Natural killer cell treated with Interleukin-12 subunit alpha and Interleukin-12 subunit beta and Interleukin-15 and Interleukin-18, amount 100 ng/mL, for 72 hours (primary cell): ENCODE results near the gene SH3BP4. TPM values are rescaled to one million over a fixed set of nuclear protein-coding genes. Genes with fewer than 3 reads are reported as not detected.

Experiments
- ATAC-seq, 2 donors: fragments of 150-1000 bp; cut with Tn5 transposase in 1 of 2; sonication (Bioruptor Pico), chemical (Tn5 transposase) in 1 of 2; 2 replicates each; pipeline ENCODE4 v1.10.0; 2021
- DNase-seq: peaks from one replicate; pipeline ENCODE4 v3.0.0; 2022; ENCODE audit warnings: low spot score
- H3K27ac Mint-ChIP-seq, 2 donors: 1 replicate in 1 of 2; 2 replicates in 1 of 2; pipeline ENCODE4 v1.8.0; 2022; ENCODE audit warnings: mixed read lengths in 2 of 2, mild to moderate bottlenecking in 1 of 2, moderate library complexity in 1 of 2
- H3K27me3 Mint-ChIP-seq, 2 donors: 1 replicate in 1 of 2; 2 replicates in 1 of 2; pipeline ENCODE4 v1.8.0; 2022; ENCODE audit warnings: mixed read lengths in 2 of 2
- H3K36me3 Mint-ChIP-seq: one replicate; pipeline ENCODE4 v1.8.0; 2022; ENCODE audit warnings: mixed read lengths
- H3K4me1 Mint-ChIP-seq, 2 donors: 1 replicate in 1 of 2; 2 replicates in 1 of 2; pipeline ENCODE4 v1.8.0; 2022; ENCODE audit warnings: low read depth in 2 of 2, mixed read lengths in 2 of 2, mild to moderate bottlenecking in 1 of 2
- H3K4me3 Mint-ChIP-seq: one replicate; pipeline ENCODE4 v1.8.0; 2022; ENCODE audit warnings: mixed read lengths
- H3K9me3 Mint-ChIP-seq: 2 replicates; pipeline ENCODE4 v1.8.0; 2022; ENCODE audit warnings: mixed read lengths
- total RNA-seq, 2 donors: library from RNA; stranded (reverse); gene quantifications; one replicate each; pipeline ENCODE4 v1.2.3, GENCODE V29; 2022

The SH3BP4 gene
- total RNA-seq, 2 donors from 2014 or later: not detected

DNA sequence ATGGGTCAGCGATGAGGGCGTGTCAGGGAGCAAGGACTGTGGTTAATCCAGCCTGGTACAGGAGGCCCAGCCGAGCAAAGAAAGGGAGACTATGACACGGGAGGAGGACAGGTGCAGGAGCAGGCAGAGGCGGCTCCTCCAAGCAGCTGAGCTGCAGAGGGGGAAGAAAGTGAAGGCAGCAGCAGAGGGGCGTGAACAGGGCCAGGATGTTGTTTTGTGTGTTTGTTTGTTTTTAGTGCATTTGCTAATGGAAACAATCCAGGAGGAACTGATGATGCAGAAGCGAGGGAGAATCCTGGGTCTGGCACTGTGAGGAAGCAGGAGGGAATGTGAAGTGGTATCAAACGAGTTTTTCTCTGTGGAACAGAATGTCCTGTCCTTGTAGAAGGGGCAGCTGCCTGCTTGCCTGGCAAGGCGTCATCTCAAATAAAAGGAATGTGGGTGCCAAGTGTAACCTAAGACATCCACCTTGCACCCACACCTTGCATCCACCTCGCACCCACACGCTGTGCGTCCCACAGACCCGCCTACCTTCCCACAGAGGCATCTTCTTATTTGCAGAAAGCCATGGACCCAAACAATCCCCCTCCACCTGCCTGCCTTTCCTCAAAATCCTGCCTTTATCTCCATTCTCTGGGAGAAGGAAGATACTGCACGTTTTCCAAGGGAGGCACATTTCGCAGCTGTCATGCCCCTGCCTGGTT, 134.8 kb downstream of the SH3BP4 start:
- Mint-ChIP-seq H3K27ac (no peak overlapping the region), H3K36me3 (no peaks in the 10 kb centered on the region), H3K4me3 (no peak overlapping the region), H3K9me3 (no peaks in the 10 kb centered on the region), H3K27me3 (peaks cover 19 to 50% of the 10 kb centered on the region in 2 donors), H3K4me1 (no peaks in the 10 kb centered on the region)
- DNase-seq (no peak), ATAC-seq (no peak)

DNA sequence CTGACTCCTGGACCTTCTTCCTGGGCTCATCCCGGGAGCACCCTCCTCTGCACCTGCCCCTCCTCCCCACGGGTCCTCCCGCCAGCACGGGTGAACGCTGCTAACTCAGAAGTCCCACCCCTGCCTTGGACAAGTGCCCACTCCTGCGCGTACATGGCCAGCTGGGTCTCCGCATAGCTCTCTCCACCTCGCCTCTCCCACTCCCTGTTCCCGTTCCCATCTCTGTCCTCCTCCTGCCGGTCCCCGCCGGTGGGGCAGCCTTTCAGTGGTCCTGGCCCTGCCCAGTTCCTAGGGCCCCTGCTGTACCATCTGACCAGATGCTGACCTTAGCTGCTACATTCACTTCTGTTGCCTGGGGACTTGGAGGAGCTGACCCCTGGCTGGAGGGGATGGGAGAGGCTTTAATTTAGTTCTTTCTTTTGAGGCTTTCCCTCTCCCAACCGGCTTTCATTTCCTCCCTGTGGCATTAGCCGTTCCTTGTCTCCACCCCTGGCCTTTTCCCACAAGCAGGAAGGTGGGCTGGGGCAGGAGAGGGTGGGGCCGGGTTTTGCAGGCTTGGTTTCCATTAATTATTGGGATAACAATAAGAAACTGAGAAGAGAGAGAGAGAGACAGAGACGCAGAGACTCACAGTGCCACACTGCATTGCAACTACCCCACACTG, 136.1 kb downstream of the SH3BP4 start:
- H3K27me3 Mint-ChIP-seq: peaks cover 24 to 55% of the 10 kb centered on the region in 2 donors
- no peak overlapping the region for H3K4me3 Mint-ChIP-seq
- no peaks in the 10 kb centered on the region for H3K9me3 Mint-ChIP-seq

DNA sequence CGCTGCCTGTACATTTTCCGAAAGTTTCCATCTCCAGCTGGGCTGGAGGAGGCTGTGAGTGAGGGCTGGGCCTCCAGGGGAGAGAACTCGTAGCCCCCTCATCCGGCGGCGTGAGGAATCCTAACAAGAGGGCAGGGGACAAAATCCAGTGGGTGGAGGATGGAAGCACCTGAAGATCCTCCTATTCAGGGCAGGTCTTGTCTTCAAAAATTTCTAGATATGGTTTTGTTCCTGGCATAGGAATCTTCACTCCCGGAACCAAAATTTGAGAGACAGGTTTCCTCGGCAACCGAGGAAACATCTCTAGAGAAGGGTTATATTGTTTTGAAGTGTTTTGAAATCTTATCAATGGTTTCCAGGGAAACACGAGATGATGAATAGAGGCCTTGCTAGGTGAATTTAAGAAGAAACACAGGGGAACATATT, 136.7 kb downstream of the SH3BP4 start:
- no peaks in the 10 kb centered on the region for H3K36me3 Mint-ChIP-seq
- H3K27ac Mint-ChIP-seq: no peak overlapping the region
- H3K9me3 Mint-ChIP-seq: no peaks in the 10 kb centered on the region
- H3K27me3 Mint-ChIP-seq: peaks cover 28 to 56% of the 10 kb centered on the region in 2 donors
- no peak overlapping the region for H3K4me3 Mint-ChIP-seq
- H3K4me1 Mint-ChIP-seq: no peaks in the 10 kb centered on the region
- no peak for DNase-seq
- ATAC-seq: no peak

More for the DNA sequence above, 136.1 kb downstream of the SH3BP4 start:
- peak; percentile 29 to 50 for ATAC-seq
- DNase-seq: no peak
- Mint-ChIP-seq H3K4me1 (no peaks in the 10 kb centered on the region), H3K36me3 (no peaks in the 10 kb centered on the region), H3K27ac (no peak overlapping the region)

DNA sequence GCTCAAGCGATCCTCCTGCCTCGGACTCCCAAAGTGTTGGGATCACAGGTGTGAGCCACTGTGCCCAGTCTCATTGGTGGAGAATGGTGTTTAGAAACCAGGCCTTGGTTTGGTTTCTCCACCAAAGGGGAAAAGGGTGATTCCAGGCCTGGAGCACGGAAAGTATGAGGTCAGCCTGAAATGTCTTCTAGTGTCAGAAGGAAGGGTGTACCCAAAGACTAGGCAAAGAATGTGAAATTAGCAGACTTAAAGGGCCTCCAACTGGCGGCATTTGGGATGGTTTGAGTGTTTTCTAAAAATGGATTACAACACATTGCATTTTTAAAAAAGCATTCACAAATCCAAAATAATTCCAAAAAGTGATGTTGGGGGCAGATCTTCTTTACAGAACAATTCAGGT, 139.6 kb downstream of the SH3BP4 start:
- no peak overlapping the region for H3K27ac Mint-ChIP-seq
- H3K36me3 Mint-ChIP-seq: no peaks in the 10 kb centered on the region
- H3K9me3 Mint-ChIP-seq: no peaks in the 10 kb centered on the region
- DNase-seq (no peak), ATAC-seq (no peak)
- no peak overlapping the region for H3K4me3 Mint-ChIP-seq
- no peaks in the 10 kb centered on the region for H3K4me1 Mint-ChIP-seq
- peaks cover 25 to 53% of the 10 kb centered on the region in 2 donors for H3K27me3 Mint-ChIP-seq

DNA sequence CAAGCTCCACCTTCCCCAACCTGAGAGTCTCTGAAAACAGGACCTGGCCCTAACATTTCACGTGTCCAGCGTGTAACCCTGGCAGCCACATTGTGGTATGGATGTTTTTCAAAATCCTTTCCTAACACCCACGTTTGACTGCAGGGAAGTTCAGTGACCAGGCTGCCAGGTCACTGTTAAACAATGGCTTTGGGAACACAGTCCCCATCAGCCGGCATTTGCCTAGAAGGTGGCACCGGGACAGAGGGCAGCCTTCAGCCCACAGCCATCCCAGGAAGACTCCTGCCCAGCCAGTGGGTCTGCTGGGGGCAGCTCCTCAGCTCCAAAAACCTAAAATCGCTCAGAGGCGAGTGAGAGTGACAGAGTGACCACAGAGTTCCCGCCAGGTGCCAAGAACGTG, 140.2 kb downstream of the SH3BP4 start:
- Mint-ChIP-seq H3K4me3 (no peak overlapping the region), H3K36me3 (no peaks in the 10 kb centered on the region), H3K27me3 (peaks cover 26 to 54% of the 10 kb centered on the region in 2 donors), H3K4me1 (no peaks in the 10 kb centered on the region), H3K27ac (no peak overlapping the region), H3K9me3 (no peaks in the 10 kb centered on the region)
- ATAC-seq: peak in 1 of 2 donors; percentile 37
- DNase-seq: no peak

DNA sequence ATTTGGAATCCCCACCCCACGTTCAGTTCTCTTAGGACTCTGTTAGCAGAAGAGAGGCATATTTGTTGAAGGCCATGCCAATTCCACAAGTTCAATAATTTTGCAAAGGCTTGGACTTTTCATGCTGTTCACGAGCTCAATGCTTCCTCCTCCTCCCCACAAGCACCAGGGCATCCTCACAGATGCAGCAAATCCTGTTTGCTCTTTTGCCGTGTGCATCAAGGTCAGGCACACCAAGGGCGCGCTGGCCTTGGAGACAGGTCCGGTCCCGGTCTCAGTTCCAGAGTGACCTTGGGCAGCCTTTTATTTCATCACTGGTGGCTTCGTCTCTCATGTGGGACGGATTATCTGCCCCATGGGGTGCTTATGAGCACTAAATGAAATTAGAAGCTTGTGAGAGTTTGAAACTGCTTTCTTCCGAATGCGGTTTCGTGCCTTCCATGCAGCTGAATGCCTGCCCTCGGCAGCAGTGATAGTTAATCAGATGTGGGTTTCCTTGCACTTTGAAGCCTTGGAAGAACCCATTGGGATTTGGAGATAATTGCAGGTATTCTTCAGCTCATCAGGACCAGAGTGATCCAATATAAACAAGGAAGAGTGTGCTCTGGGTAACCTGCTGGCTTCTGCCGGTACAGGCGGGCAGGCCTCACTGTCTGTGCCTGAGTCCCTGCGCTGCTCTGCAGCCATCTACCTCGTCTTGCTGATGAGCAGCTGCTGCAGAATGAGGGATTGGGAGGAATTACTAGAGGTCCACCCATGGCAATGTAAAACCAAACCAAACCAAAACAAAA, 140.8 kb downstream of the SH3BP4 start:
- Mint-ChIP-seq H3K4me3 (no peak overlapping the region), H3K36me3 (no peaks in the 10 kb centered on the region), H3K27ac (no peak overlapping the region), H3K27me3 (peaks cover 27 to 57% of the 10 kb centered on the region in 2 donors), H3K4me1 (no peaks in the 10 kb centered on the region), H3K9me3 (no peaks in the 10 kb centered on the region)
- DNase-seq: no peak
- no peak for ATAC-seq

DNA sequence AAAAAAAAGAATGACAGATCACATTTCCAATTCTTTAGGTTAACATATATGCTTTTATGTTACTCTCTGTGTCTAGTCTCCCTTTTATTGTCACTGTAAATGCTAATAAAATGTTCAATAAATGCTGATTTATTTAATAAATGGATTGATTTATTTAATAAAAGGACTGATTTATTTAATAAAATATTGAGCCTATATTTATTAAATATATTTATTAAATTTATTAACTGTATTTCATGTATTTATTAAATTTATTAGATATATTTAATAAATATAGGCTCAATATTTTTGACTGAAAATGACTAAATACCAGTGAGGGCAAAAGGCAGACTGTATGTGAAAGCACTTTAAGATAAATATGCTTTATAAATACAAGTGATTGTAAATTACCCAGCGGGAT, 142.6 kb downstream of the SH3BP4 start:
- H3K27ac Mint-ChIP-seq: no peak overlapping the region

DNA sequence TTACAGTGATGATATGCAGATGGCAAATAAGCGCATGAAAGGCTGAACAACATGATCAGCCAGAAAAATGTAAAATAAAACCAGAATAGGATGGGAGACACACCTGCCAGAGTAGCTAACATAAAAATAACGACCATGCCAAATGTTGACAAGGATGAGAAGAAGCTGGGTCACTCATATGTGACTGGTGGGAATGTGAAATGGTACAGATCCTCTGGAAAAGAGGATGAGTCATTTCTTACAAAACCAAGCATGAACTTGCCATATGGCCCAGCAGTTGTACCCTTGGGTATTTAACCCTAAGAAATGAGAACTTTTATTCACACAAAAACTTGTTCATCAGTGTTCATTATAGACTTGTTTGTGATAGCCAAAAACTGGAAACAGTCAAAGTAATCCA, 143.8 kb downstream of the SH3BP4 start:
- H3K9me3 Mint-ChIP-seq: no peaks in the 10 kb centered on the region
- H3K4me1 Mint-ChIP-seq: no peaks in the 10 kb centered on the region
- H3K4me3 Mint-ChIP-seq: no peak overlapping the region
- ATAC-seq (no peak), DNase-seq (no peak)
- H3K36me3 Mint-ChIP-seq: no peaks in the 10 kb centered on the region
- H3K27me3 Mint-ChIP-seq: peaks cover 24 to 42% of the 10 kb centered on the region in 2 donors
- no peak overlapping the region for H3K27ac Mint-ChIP-seq

More for the DNA sequence above, 142.6 kb downstream of the SH3BP4 start:
- H3K9me3 Mint-ChIP-seq: no peaks in the 10 kb centered on the region
- ATAC-seq (no peak), DNase-seq (no peak)
- H3K36me3 Mint-ChIP-seq: no peaks in the 10 kb centered on the region
- peaks cover 24 to 45% of the 10 kb centered on the region in 2 donors for H3K27me3 Mint-ChIP-seq
- H3K4me1 Mint-ChIP-seq: no peaks in the 10 kb centered on the region
- H3K4me3 Mint-ChIP-seq: no peak overlapping the region

DNA sequence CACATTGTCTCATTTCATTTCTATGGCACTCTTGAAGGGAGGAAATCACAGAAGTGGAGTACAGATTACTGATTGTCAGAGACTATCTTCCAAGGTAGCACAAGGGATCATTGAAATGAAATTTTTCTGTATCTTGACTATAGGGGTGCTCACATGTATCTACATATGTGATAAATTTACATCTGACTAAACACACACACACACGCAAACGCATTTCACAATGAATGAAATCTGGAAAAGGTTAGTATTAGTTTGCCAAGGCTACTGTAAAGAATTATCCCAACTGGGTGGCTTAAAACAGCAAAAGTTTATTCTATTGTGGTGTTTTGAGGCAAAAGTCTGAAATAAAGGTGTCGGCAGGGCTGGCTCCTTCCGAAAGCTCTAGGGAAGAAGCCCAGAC, 144.6 kb downstream of the SH3BP4 start:
- Mint-ChIP-seq H3K4me3 (no peak overlapping the region), H3K27me3 (peaks cover 27 to 40% of the 10 kb centered on the region in 2 donors), H3K9me3 (no peaks in the 10 kb centered on the region), H3K27ac (no peak overlapping the region), H3K36me3 (no peaks in the 10 kb centered on the region), H3K4me1 (no peaks in the 10 kb centered on the region)
- DNase-seq (no peak), ATAC-seq (no peak)

DNA sequence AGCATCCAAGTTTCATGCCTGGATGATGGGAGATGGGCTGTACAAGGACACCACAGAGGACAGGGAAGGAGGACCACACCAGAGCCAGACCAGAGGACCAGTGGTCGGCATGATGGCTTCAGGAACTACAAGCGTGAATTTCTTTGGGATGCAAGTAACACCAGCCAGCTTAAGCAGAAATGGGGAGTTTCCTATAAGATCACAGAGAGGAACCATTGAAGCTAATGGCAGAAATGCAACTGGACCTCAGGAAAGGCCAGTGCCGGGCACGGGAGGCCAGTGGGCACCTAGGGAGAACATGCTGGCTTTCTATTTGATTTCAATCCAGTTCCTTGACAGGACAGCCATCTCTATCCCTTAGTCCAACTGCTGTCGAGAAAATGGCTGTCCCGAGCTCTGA, 145.4 kb downstream of the SH3BP4 start:
- Mint-ChIP-seq H3K4me3 (no peak overlapping the region), H3K9me3 (no peaks in the 10 kb centered on the region), H3K27ac (no peak overlapping the region), H3K27me3 (peaks cover 27 to 39% of the 10 kb centered on the region in 2 donors), H3K36me3 (no peaks in the 10 kb centered on the region), H3K4me1 (no peaks in the 10 kb centered on the region)
- ATAC-seq: no peak
- DNase-seq: no peak

DNA sequence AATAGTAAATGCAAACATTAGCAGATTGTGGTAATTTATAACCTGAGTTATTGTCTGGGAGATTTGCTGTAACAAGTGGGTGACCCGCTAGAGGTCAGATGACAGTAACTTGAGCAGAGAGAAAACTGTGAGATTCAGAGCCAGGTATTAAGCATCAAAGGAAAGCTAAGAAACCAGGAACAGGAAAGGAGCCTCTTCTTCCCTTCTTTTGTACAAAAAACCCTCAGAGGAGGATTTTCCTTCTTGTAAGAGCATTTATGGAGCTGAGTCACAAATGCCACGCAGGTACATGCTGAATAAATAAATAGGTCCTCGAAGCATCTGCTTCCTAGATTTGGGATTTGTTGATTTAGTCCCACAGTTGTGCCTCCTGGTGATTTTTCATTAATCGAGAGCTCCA, 146.5 kb downstream of the SH3BP4 start:
- no peak for DNase-seq
- H3K4me1 Mint-ChIP-seq: no peaks in the 10 kb centered on the region

DNA sequence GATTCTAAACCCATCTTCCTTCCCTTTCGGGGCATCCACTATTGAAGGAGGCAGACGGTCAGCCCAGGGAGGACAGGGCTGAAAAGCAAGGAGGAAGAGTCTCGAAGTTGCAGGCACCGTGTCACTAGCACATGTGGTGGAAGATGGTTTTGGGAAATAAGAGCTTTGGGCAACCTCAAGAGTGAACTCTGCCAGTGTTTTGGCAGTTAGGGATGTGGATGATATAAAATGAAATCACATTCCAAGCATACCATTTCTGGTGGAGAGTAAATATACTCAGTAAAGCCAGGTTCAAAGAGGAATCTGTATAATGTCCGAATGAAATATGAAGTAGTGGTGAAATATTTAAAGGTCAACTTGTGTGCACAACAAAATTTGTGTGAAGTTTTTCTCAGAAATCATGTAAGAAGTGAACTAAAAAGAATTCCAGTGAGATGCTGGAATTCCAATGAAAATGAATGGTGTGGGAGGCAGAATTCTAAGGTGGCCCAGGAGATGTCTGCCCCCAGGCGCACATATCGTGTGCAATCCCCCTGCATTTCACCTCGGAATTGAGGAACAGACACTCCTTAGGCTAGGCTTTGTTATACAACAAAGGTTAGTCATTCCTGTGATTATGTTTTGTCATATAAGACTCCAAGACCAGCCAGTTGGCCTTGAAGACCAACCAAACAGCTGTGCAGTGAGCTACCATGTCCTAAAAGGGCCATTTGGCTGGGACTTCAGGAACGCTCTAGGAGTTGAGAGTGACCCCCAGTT, 147.1 kb downstream of the SH3BP4 start:
- H3K9me3 Mint-ChIP-seq: no peaks in the 10 kb centered on the region
- DNase-seq (no peak), ATAC-seq (no peak)
- H3K4me3 Mint-ChIP-seq: no peak overlapping the region
- no peak overlapping the region for H3K27ac Mint-ChIP-seq
- H3K36me3 Mint-ChIP-seq: no peaks in the 10 kb centered on the region
- H3K27me3 Mint-ChIP-seq: peaks cover 23 to 47% of the 10 kb centered on the region in 2 donors
- no peaks in the 10 kb centered on the region for H3K4me1 Mint-ChIP-seq

More for the DNA sequence above, 146.5 kb downstream of the SH3BP4 start:
- H3K9me3 Mint-ChIP-seq: no peaks in the 10 kb centered on the region
- no peaks in the 10 kb centered on the region for H3K36me3 Mint-ChIP-seq
- H3K27me3 Mint-ChIP-seq: peaks cover 19 to 41% of the 10 kb centered on the region in 2 donors
- ATAC-seq: no peak
- no peak overlapping the region for H3K27ac Mint-ChIP-seq
- no peak overlapping the region for H3K4me3 Mint-ChIP-seq

DNA sequence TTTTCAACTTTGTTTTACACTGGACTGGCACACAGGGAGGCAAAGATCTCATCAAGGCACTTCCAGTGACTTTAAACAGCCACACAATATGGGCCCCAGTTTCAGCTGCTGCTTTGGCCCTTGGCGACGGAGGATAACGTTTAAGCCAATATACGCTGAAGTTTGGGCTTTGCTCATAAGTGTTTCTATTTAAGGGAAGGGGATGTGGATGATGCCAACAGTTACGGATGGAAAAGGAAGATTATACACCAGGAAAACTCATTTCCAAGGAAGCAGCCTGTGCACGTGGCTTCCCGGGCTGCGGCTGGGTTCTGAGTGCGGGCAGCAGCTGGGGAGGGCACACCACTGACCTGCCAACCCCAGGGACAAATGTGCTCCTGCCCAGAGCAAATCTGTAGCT, 151.1 kb downstream of the SH3BP4 start:
- DNase-seq: no peak
- H3K9me3 Mint-ChIP-seq: no peaks in the 10 kb centered on the region
- H3K27ac Mint-ChIP-seq: no peak overlapping the region
- no peak overlapping the region for H3K4me3 Mint-ChIP-seq
- H3K27me3 Mint-ChIP-seq: peaks cover 27 to 52% of the 10 kb centered on the region in 2 donors
- H3K4me1 Mint-ChIP-seq: no peaks in the 10 kb centered on the region
- no peaks in the 10 kb centered on the region for H3K36me3 Mint-ChIP-seq
- ATAC-seq: no peak
